Esophagus (tissue), 2 donors: ENCODE results near the gene CCDC178. TPM values are rescaled to one million over a fixed set of nuclear protein-coding genes. Genes with fewer than 3 reads are reported as not detected.

ENCODE experiments used
- H3K27ac ChIP-seq, 2 donors: one replicate each; pipeline ENCODE4 v1.5.1; 2013; ENCODE audit warnings: low read depth in 2 of 2, mild to moderate bottlenecking in 2 of 2, inconsistent platforms in 1 of 2, low read length in 1 of 2, moderate library complexity in 1 of 2
- H3K27me3 ChIP-seq, 2 donors: one replicate each; pipeline ENCODE4 v1.6.1; 2013; ENCODE audit warnings: low read length in 2 of 2, control low read depth in 1 of 2, mild to moderate bottlenecking in 1 of 2; ENCODE audit not compliant: insufficient read depth in 2 of 2, control insufficient read depth in 1 of 2
- H3K36me3 ChIP-seq, 2 donors: one replicate each; pipeline ENCODE4 v1.6.1; 2013; ENCODE audit warnings: low read length in 1 of 2; ENCODE audit not compliant: control insufficient read depth in 2 of 2, insufficient read depth in 2 of 2
- H3K4me1 ChIP-seq, 2 donors: one replicate each; pipeline ENCODE4 v1.6.1; 2013; ENCODE audit warnings: low read length in 1 of 2; ENCODE audit not compliant: control insufficient read depth in 2 of 2, insufficient read depth in 2 of 2
- H3K4me3 ChIP-seq, 2 donors: one replicate each; pipeline ENCODE4 v1.5.1; 2013; ENCODE audit warnings: low read length in 2 of 2, mild to moderate bottlenecking in 2 of 2, low read depth in 1 of 2, moderate library complexity in 1 of 2
- H3K9me3 ChIP-seq, 2 donors: one replicate each; pipeline ENCODE4 v1.6.1; 2013; ENCODE audit warnings: mild to moderate bottlenecking in 2 of 2, low read depth in 1 of 2, low read length in 1 of 2, moderate library complexity in 1 of 2; ENCODE audit not compliant: control insufficient read depth in 2 of 2, insufficient read depth in 1 of 2
- WGBS, 2 donors: extraction: QIAGEN DNeasy Blood & Tissue Kit; methylation state at CpG; one replicate each; pipeline ENCODE4 v1.1.7; 2013; 5-methylcytosine and 5-hydroxymethylcytosine counted together
- polyA plus RNA-seq, 2 donors: library from polyadenylated mRNA; stranded (reverse); fragments of 200-250 nt; gene quantifications; one replicate each; pipeline ENCODE4 v1.2.3, GENCODE V29; 2013
- donor health status: healthy with polysubstance abuse.
- donor health status: Bipolar disorder and iron deficiency.

CCDC178 gene
- polyA plus RNA-seq, 2 donors, result 0.24 to 0.34 TPM

GRCh38 chr18:32920796-32921787 lies 519.4 kb downstream of the CCDC178 start:
- Histone ChIP-seq H3K36me3 (no peaks in the 10 kb centered on the region), H3K4me3 (no peak overlapping the region), H3K27ac (no peak overlapping the region), H3K9me3 (no peaks in the 10 kb centered on the region), H3K27me3 (no peaks in the 10 kb centered on the region), H3K4me1 (no peaks in the 10 kb centered on the region)
- 57 to 60% methylated on average over 8 of the region's 8 CpGs for WGBS, 2 donors

- H3K4me1 ChIP-seq, result no peaks in the 10 kb centered on the region
These were observed 520.7 kb downstream of the CCDC178 start for GRCh38 chr18:32919799-32920198.

DNA sequence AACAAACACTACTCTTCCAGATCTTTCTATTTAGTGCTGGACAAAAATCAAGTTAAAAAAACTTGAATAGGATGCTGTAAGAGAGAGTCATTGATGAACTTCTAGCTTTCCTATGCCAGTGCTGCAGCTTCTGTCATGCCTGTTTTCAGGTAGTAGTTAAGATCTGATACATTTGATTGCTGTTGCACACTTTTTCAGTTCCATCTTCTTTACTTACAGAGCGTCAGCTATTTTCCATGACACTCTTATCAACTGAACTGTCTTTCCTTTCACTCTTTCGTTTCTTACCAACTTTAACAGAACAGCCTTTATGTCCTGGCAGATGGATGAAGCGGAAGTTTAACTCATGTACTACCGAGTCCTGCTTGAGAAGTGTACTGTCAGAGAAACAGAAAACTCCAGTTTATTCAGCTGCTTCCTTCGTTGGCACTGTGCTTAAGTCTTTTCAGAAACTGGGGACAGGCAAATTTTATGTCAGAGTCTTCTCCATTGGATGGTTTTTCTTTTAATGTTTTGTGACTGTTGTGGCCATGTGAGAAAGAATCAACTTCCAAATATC lies 521.8 kb downstream of the CCDC178 start:
- H3K4me3 ChIP-seq, result no peak overlapping the region
- H3K27ac ChIP-seq, result no peak overlapping the region
- no peaks in the 10 kb centered on the region for H3K36me3 ChIP-seq
- H3K27me3 ChIP-seq, result no peaks in the 10 kb centered on the region
- H3K9me3 ChIP-seq, result no peaks in the 10 kb centered on the region
- no peaks in the 10 kb centered on the region for H3K4me1 ChIP-seq
- WGBS, 2 donors, result 74 to 79% methylated on average over 5 of the region's 5 CpGs

More at GRCh38 chr18:32919799-32920198, 520.7 kb downstream of the CCDC178 start:
- no peak overlapping the region for H3K27ac ChIP-seq
- H3K9me3 ChIP-seq, result no peaks in the 10 kb centered on the region
- no peaks in the 10 kb centered on the region for H3K27me3 ChIP-seq
- no peaks in the 10 kb centered on the region for H3K36me3 ChIP-seq
- H3K4me3 ChIP-seq, result no peak overlapping the region
- 40 to 41% methylated on average over 2 of the region's 2 CpGs for WGBS, 2 donors

DNA sequence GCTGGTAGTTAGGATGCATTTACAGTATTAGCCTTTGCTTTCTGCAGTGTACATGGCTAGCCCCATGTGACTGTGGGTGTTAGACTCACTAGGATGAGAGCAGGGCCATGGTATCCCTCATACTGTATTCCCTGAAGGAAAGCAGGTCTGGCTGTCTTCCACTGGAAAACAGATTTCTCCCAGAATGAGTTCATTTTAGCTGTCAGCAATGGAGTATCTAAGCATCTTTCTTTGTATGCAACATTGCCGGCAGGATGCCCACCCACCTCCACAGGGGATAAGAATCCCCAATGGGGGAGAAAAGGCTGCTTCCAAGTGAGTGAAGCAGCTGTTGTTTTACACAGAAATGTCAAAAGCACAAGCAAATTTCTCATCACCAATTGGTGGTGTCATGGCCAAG lies 525.0 kb downstream of the CCDC178 start:
- Histone ChIP-seq H3K27me3 (no peaks in the 10 kb centered on the region), H3K36me3 (no peaks in the 10 kb centered on the region), H3K9me3 (no peaks in the 10 kb centered on the region), H3K4me1 (no peaks in the 10 kb centered on the region), H3K4me3 (no peak overlapping the region), H3K27ac (no peak overlapping the region)
- WGBS, 2 donors, result 69 to 83% methylated on average over 1 of the region's 1 CpG

DNA sequence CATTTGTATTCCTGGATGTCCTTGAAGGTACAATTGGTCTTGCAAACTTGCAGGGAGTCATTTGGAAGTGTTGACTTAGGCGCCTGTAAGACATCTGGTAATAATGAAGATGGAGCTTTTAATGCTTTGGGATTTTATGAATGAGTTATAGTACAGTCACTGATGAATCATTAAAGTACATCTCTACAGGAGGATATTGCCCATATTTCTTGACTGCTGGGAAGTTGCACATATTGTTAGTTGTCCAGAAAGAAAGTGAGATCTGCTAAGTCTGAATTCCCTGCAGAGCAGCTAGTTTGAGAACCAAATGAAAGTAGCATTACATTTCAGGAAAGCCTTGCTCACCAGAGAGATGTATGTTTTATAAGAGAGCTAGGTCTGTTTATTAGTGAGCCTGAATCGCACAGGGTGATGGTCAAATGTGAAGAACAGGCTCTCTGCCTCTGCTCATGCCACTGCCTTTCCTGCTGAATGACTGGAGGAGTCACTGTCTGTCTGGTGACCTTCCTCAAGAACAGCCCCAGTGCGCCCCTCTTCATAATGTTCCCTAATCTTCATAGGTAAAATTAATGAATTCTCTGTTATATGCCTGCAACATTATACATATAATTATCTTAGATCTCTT lies 528.7 kb downstream of the CCDC178 start:
- H3K4me3 ChIP-seq, result no peak overlapping the region
- H3K27ac ChIP-seq, result no peak overlapping the region
- H3K4me1 ChIP-seq, result no peaks in the 10 kb centered on the region
- H3K36me3 ChIP-seq, result no peaks in the 10 kb centered on the region
- H3K27me3 ChIP-seq, result no peaks in the 10 kb centered on the region
- 76 to 79% methylated on average over 3 of the region's 3 CpGs for WGBS, 2 donors
- no peaks in the 10 kb centered on the region for H3K9me3 ChIP-seq

GRCh38 chr18:32910694-32911296 lies 529.7 kb downstream of the CCDC178 start:
- 77 to 78% methylated on average over 5 of the region's 5 CpGs for WGBS, 2 donors
- no peaks in the 10 kb centered on the region for H3K27me3 ChIP-seq
- H3K4me1 ChIP-seq, result no peaks in the 10 kb centered on the region
- H3K36me3 ChIP-seq, result no peaks in the 10 kb centered on the region
- H3K27ac ChIP-seq, result no peak overlapping the region
- H3K9me3 ChIP-seq, result no peaks in the 10 kb centered on the region
- no peak overlapping the region for H3K4me3 ChIP-seq

- H3K9me3 ChIP-seq, result no peaks in the 10 kb centered on the region
- H3K27ac ChIP-seq, result no peak overlapping the region
- no peak overlapping the region for H3K4me3 ChIP-seq
- 65 to 67% methylated on average over 5 of the region's 5 CpGs for WGBS, 2 donors
- no peaks in the 10 kb centered on the region for H3K36me3 ChIP-seq
- no peaks in the 10 kb centered on the region for H3K27me3 ChIP-seq
- H3K4me1 ChIP-seq, result no peaks in the 10 kb centered on the region
These were observed 530.5 kb downstream of the CCDC178 start for GRCh38 chr18:32909798-32910561.

DNA sequence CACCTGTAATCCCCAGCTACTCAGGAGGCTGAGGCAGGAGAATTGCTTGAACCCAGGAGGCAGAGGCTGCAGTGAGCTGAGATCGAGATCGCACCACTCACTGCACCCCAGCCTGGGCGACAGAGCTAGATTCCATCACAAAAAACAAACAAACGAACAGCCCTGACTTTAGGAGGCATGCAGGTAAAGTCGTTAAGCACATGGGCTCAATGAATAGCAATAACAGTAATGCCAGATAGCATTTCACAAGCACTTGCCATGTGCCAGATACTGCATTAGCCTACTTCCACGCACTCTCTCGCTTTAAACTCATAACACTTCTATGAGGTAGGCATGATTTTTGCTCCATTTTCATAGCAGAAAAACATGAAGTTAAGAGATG lies 532.1 kb downstream of the CCDC178 start:
- 84 to 88% methylated on average over 7 of the region's 7 CpGs for WGBS, 2 donors
- Histone ChIP-seq H3K27ac (no peak overlapping the region), H3K4me3 (no peak overlapping the region), H3K27me3 (no peaks in the 10 kb centered on the region), H3K36me3 (no peaks in the 10 kb centered on the region), H3K4me1 (no peaks in the 10 kb centered on the region), H3K9me3 (no peaks in the 10 kb centered on the region)
